ENCODE measurements around the gene BCL2A1.
"Not testable (repeated sequence)": the region's sequence is repeated elsewhere in the genome, so short reads cannot be mapped to it uniquely, and the experiment has no call there.

BCL2A1 gene

DNA sequence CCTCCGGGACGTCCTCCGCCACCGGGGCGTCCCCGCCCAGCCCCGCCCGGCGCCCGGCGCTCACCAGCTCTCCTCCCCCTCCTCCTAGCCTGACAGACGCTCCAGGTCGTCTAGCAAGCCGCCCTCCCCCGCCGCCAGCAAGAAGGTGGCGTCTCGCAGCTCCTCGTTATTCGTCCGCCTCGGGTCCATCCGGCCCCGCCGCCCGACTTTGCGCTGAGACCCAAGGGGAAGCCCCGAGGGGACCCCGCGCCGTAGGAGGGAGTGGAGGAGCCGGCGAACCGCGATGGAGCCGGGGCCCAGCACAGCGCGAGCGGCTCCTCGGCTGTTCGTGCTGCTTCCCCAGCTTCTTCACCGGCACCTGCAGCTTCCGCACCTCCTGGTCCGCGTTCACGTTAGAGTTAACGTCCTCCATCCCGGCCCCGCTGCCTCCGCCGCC, 47.9 kb downstream of the BCL2A1 start:
- peak; percentile 75 for DNase-seq (ENCODE audit: low spot score)
- peak overlapping the region; percentile 96 for H3K4me3 ChIP-seq
- peak overlapping the region; percentile 95 to 96 for H3K27ac ChIP-seq
- TF ChIP-seq, protein P1, sequence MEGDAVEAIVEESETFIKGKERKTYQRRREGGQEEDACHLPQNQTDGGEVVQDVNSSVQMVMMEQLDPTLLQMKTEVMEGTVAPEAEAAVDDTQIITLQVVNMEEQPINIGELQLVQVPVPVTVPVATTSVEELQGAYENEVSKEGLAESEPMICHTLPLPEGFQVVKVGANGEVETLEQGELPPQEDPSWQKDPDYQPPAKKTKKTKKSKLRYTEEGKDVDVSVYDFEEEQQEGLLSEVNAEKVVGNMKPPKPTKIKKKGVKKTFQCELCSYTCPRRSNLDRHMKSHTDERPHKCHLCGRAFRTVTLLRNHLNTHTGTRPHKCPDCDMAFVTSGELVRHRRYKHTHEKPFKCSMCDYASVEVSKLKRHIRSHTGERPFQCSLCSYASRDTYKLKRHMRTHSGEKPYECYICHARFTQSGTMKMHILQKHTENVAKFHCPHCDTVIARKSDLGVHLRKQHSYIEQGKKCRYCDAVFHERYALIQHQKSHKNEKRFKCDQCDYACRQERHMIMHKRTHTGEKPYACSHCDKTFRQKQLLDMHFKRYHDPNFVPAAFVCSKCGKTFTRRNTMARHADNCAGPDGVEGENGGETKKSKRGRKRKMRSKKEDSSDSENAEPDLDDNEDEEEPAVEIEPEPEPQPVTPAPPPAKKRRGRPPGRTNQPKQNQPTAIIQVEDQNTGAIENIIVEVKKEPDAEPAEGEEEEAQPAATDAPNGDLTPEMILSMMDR (IDR thresholded peaks at IDR 0.05), result no peak

DNA sequence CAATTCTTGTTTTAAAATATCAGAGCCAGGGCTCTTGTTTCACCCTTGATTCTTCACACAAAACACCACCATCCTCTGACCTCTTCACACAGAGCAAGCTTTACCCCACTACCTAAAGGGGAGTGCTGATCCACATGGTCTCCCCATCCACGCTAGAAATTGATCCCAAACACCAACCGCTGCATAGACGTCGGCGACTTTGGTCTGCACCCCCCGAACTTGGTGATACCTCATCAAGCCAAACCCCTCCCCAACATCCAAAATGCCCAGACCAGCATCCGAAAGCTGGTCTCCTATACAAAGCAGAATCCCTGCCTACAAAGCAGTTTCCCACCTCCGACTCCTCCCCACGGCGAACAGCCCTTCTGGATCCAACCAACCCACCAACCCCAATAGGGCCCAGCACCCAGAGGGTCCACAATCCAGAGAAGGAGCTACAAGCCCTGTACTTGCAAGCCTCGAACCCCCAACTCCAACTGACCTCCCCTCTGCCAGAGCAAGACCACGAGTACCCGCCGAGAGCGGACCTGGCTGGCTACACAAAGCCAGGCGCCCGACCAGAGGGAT, 48.4 kb downstream of the BCL2A1 start:
- Histone ChIP-seq H3K27ac (peak overlapping the region; percentile 95 to 96), H3K4me3 (peak overlapping the region; percentile 96)
- TF ChIP-seq, protein P1 (IDR thresholded peaks at IDR 0.05), result no peak
- no peak for DNase-seq (ENCODE audit: low spot score)

DNA sequence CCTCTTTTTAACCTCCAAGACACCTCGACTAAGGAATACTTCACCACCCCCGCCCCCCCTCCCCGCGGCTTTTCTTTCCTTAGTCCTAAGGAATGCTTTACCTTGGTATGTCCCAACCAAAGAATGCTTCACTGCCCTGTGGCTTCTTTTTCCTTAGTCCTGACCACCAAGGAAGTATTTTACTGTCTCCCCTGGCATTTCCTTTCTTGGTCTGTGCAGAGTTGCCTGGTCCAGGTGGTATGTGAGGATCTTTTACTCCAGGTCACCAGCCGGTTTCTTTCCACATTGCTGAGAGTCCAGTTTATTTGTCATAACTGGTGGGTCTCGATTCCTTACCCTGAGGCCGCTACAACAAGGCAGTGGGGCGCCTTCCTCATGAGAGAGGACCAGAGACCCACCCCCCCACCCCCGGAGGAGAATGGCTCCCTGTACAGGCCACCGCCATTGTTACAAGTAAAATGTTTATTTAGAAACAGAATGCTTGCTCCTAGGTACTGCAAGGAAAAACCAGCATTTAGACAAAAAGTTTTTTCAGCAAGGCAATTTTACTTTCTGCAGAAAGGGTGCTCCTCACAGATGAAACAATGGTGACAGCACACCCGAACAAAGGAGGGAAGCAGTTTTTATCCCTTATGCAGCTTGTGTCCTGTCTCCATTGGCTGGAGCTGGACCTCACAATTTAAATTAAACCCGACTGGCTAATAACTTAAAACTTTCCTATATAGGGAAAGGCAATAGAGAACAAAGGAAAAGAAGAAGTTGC, 51.1 kb downstream of the BCL2A1 start:
- no peak for DNase-seq (ENCODE audit: low spot score)
- Histone ChIP-seq H3K27ac (no peak overlapping the region), H3K4me3 (no peak overlapping the region)
- TF ChIP-seq, protein P1 (IDR thresholded peaks at IDR 0.05), result no peak

DNA sequence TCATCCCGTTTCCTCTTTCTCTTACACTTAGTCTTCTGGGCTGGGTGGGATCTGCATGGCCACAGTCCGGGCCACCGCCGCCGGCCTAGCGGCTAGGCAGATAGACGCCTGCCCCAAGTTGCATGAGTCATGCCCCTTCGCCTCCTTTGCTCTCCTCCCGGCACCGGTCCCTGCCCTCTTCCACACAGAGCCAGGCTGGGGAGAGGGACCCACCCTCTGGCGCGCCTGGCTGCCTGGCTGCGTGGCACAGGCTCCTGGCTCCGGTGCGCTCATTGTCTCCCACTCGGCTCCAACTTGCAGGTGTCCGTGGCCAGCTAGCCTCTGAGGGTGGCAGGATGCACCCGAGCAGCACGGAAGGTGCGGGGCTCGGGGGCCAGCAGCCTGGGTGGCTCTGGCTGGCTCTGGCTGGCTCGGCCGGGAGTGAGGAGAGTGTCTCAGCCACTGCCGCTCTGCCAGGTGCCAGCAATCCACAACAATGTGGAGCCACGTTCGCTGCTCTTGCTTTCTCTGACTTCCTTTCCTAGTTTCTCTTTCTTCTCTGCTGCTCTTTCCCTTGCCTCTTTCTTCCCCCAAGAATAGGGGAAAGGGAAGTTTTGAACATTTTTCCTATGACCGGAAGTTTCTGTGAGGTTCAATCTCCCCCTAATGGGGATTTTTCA, 51.8 kb downstream of the BCL2A1 start:
- TF ChIP-seq, protein P1 (IDR thresholded peaks at IDR 0.05), result no peak
- Histone ChIP-seq H3K27ac (no peak overlapping the region), H3K4me3 (no peak overlapping the region)
- DNase-seq (ENCODE audit: low spot score), result no peak

DNA sequence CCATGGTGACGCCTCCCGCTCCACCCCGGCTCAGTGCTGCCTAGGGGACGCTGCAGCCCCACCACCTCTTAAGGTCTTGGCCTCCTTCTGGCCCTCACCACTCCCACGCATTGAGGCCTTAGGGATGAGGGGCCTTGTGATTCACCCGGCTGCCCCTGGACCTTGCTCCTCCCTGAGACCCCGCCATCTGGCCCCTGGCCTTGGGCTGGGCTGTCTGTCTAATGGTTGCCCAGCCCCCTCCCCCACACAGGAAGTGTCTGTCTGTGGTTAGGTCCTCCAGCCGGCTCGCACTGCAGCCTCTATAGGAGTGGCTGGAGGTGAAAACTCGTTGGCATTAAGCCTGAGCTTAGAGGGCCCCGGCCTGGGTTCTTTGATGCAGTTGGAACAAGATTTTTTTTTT, 52.7 kb downstream of the BCL2A1 start:
- H3K27ac ChIP-seq, result no peak overlapping the region
- DNase-seq (ENCODE audit: low spot score), result no peak
- H3K4me3 ChIP-seq, result no peak overlapping the region
- TF ChIP-seq, protein P1 (IDR thresholded peaks at IDR 0.05), result no peak

DNA sequence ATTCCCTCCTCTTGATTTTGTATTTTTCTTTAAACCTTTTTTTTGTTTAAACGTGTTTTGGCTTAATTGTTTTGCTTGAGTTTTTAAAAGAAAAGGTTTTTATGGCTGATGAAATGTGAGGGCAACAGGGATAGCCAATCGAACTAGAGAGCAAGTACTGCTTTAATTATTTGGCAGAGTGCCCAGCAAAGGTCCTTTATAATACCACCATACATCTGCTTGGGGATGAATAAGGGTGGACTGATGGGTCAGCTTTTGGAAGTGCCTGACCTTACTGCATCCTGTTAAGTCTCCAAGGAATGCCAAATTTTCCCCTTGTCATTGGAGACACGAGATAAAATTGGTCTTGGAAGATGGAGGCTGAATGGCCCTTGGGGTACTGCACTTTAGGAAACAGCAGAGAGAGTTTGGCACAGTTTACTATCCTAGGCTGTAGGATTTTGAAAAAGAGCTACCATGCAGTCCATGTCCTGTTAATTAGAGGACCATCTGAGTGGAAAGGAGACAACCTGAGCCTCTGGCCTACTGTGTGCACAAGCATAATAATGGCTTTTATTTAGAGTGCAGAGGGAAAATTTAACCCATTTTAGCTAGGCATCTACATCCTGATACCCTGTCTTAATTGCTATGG, 54.4 kb downstream of the BCL2A1 start:
- TF ChIP-seq, protein P1 (IDR thresholded peaks at IDR 0.05), result no peak
- DNase-seq (ENCODE audit: low spot score), result no peak
- Histone ChIP-seq H3K27ac (no peak overlapping the region), H3K4me3 (no peak overlapping the region)

DNA sequence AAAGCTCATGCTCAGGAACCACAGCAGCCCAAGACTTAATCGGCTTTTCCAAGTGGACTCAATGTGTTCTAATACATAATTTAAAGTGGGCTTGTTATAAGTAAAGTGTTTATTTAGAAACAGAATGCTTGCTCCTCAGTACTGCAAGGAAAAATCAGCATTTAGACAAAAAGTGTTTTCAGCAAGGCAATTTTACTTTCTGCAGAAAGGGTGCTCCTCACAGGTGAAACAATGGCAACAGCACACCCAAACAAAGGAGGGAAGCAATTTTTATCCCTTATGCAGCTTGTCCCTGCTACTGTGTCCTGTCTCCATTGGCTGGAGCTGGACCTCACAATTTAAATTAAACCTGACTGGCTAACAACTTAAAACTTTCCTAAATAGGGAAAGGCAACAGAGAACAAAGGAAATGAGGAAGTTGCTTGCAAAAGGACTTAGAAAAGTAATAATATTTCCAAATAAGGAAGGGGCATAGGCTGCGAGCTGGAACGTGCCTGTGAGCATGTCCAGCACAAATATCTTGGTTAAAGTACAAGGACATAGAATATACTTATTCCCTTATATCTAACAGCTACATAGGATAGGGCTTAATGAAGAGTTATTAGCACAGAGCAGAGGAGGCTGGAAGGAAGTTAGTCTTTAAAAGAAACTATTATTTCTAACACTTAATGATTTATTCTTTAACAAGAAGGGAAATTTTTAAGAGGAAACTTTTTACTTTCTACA, 55.1 kb downstream of the BCL2A1 start:
- not testable (repeated sequence) for H3K4me3 ChIP-seq; DNase-seq (ENCODE audit: low spot score); H3K27ac ChIP-seq
